H9 (cell line): ENCODE results near the gene LIPC. TPM values are rescaled to one million over a fixed set of nuclear protein-coding genes. Genes with fewer than 3 reads are reported as not detected.
A peak's percentile ranks its signal among the peaks of the same experiment; 100 is the strongest.

Experiments
- DNase-seq: peaks from one replicate; pipeline ENCODE4 v3.0.0-alpha.2; 2017
- H2AFZ ChIP-seq: one replicate; pipeline ENCODE4 v1.6.1; 2013; ENCODE audit warnings: mild to moderate bottlenecking, low read length, control low read depth, moderate library complexity
- H2AK5ac ChIP-seq: 2 replicates; pipeline ENCODE4 v1.6.1; 2013; ENCODE audit warnings: low read length, control low read depth, mixed read lengths; ENCODE audit not compliant: insufficient read length
- H2BK120ac ChIP-seq: one replicate; pipeline ENCODE4 v1.6.1; 2013; ENCODE audit warnings: low read depth, mild to moderate bottlenecking, low read length, control low read depth, inconsistent platforms; ENCODE audit not compliant: poor library complexity, severe bottlenecking
- H2BK12ac ChIP-seq: 2 replicates; pipeline ENCODE4 v1.6.1; 2013; ENCODE audit warnings: low read length, control low read depth, mixed read lengths, low read depth; ENCODE audit not compliant: insufficient read length
- H2BK15ac ChIP-seq: 2 replicates; pipeline ENCODE4 v1.6.1; 2013; ENCODE audit warnings: low read depth, low read length, control low read depth
- H2BK20ac ChIP-seq: one replicate; pipeline ENCODE4 v1.6.1; 2013; ENCODE audit warnings: low read depth, mild to moderate bottlenecking, low read length, control low read depth, inconsistent platforms; ENCODE audit not compliant: poor library complexity, severe bottlenecking
- H2BK5ac ChIP-seq: 2 replicates; pipeline ENCODE4 v1.6.1; 2013; ENCODE audit warnings: low read length, control low read depth, mixed read lengths; ENCODE audit not compliant: insufficient read length
- H3K14ac ChIP-seq: 2 replicates; pipeline ENCODE4 v1.6.1; 2013; ENCODE audit warnings: low read length, control low read depth; ENCODE audit not compliant: insufficient read depth
- H3K18ac ChIP-seq: 2 replicates; pipeline ENCODE4 v1.6.1; 2013; ENCODE audit warnings: low read depth, mild to moderate bottlenecking, mixed read lengths, low read length, control low read depth; ENCODE audit not compliant: insufficient read length
- H3K23ac ChIP-seq: 2 replicates; pipeline ENCODE4 v1.6.1; 2013; ENCODE audit warnings: low read length, control low read depth, mixed read lengths, low read depth; ENCODE audit not compliant: insufficient read length
- H3K23me2 ChIP-seq: 2 replicates; pipeline ENCODE4 v1.6.1; 2013; ENCODE audit warnings: low read depth, mild to moderate bottlenecking, mixed read lengths, low read length, control low read depth; ENCODE audit not compliant: insufficient read length, poor library complexity, severe bottlenecking
- H3K27ac ChIP-seq: 2 replicates; pipeline ENCODE4 v1.5.1; 2013; ENCODE audit warnings: low read length, control low read depth, mixed read lengths, low read depth; ENCODE audit not compliant: insufficient read length
- H3K27me3 ChIP-seq: 2 replicates; pipeline ENCODE4 v1.6.1; 2013; ENCODE audit warnings: low read length, control low read depth, inconsistent platforms; ENCODE audit not compliant: insufficient read depth
- H3K4ac ChIP-seq: 2 replicates; pipeline ENCODE4 v1.6.1; 2013; ENCODE audit warnings: low read depth, mild to moderate bottlenecking, control low read depth, inconsistent platforms, low read length, moderate library complexity
- H3K4me1 ChIP-seq: 2 replicates; pipeline ENCODE4 v1.6.1; 2013; ENCODE audit warnings: low read length, control low read depth, inconsistent platforms; ENCODE audit not compliant: insufficient read depth
- H3K4me2 ChIP-seq: 2 replicates; pipeline ENCODE4 v1.6.1; 2013; ENCODE audit warnings: low read length, control low read depth, mixed read lengths; ENCODE audit not compliant: insufficient read length, insufficient read depth
- H3K56ac ChIP-seq: 2 replicates; pipeline ENCODE4 v1.6.1; 2013; ENCODE audit warnings: low read depth, mild to moderate bottlenecking, mixed read lengths, low read length, control low read depth; ENCODE audit not compliant: insufficient read length
- H3K79me1 ChIP-seq: 2 replicates; pipeline ENCODE4 v1.6.1; 2013; ENCODE audit warnings: low read depth, mild to moderate bottlenecking, moderate library complexity, low read length, control low read depth, inconsistent platforms; ENCODE audit not compliant: insufficient read depth, poor library complexity, severe bottlenecking
- H3K79me2 ChIP-seq: 2 replicates; pipeline ENCODE4 v1.6.1; 2013; ENCODE audit warnings: low read length, control low read depth, inconsistent platforms; ENCODE audit not compliant: insufficient read depth
- H3K9ac ChIP-seq: 2 replicates; pipeline ENCODE4 v1.6.1; 2013; ENCODE audit warnings: low read length, control low read depth, mixed read lengths; ENCODE audit not compliant: insufficient read length; ENCODE audit errors: extremely low read depth
- H3K9me3 ChIP-seq: one replicate; pipeline ENCODE4 v1.6.1; 2013; ENCODE audit warnings: low read depth, low read length, inconsistent platforms; ENCODE audit not compliant: control insufficient read depth
- H3T11ph ChIP-seq: one replicate; pipeline ENCODE4 v1.6.1; 2013; ENCODE audit warnings: mild to moderate bottlenecking, low read length, control low read depth, inconsistent platforms
- H4K20me1 ChIP-seq: one replicate; pipeline ENCODE4 v1.6.1; 2013; ENCODE audit not compliant: control insufficient read depth, insufficient read length, insufficient read depth
- H4K5ac ChIP-seq: 2 replicates; pipeline ENCODE4 v1.6.1; 2013; ENCODE audit warnings: low read depth, mild to moderate bottlenecking, mixed read lengths, low read length, control low read depth; ENCODE audit not compliant: insufficient read length
- H4K8ac ChIP-seq: replicated peaks from 2 replicates; pipeline ENCODE4 v1.6.1; 2013; ENCODE audit warnings: low read length, control low read depth, mixed read lengths, low read depth; ENCODE audit not compliant: insufficient read length
- H4K91ac ChIP-seq: 2 replicates; pipeline ENCODE4 v1.6.1; 2013; ENCODE audit warnings: low read depth, mild to moderate bottlenecking, moderate library complexity, mixed read lengths, low read length, control low read depth; ENCODE audit not compliant: insufficient read length
- H3K27ac Mint-ChIP-seq, 3 experiments: 2 replicates in 2 of 3; 3 replicates in 1 of 3; pipeline ENCODE4 v1.8.0; 2020 to 2021; ENCODE audit warnings: mixed read lengths in 3 of 3, mild to moderate bottlenecking in 1 of 3, moderate library complexity in 1 of 3
- H3K27me3 Mint-ChIP-seq: 2 replicates; pipeline ENCODE4 v1.8.0; 2021; ENCODE audit warnings: low read depth, mild to moderate bottlenecking, moderate library complexity, mixed read lengths
- H3K36me3 Mint-ChIP-seq, 3 experiments: 2 replicates in 2 of 3; 3 replicates in 1 of 3; pipeline ENCODE4 v1.8.0; 2020 to 2021; ENCODE audit warnings: low read depth in 3 of 3, mixed read lengths in 3 of 3; ENCODE audit not compliant: insufficient read depth in 1 of 3
- H3K4me1 Mint-ChIP-seq, 2 experiments: 2 replicates each; pipeline ENCODE4 v1.8.0; 2020; ENCODE audit warnings: mixed read lengths in 2 of 2
- H3K4me3 Mint-ChIP-seq, 2 experiments: 2 replicates in 1 of 2; 3 replicates in 1 of 2; pipeline ENCODE4 v1.8.0; 2020 to 2021; ENCODE audit warnings: mild to moderate bottlenecking in 2 of 2, mixed read lengths in 2 of 2, moderate library complexity in 1 of 2
- H3K9me3 Mint-ChIP-seq, 2 experiments: 2 replicates in 1 of 2; 3 replicates in 1 of 2; pipeline ENCODE4 v1.8.0; 2020; ENCODE audit warnings: mild to moderate bottlenecking in 2 of 2, mixed read lengths in 2 of 2, moderate library complexity in 1 of 2
- CTCF ChIP-seq: fragments of 200-600 bp; sonication (generic); conservative IDR thresholded peaks from 3 replicates; pipeline ENCODE4 v1.8.0; 2021; ENCODE audit warnings: antibody characterized with exemption, mild to moderate bottlenecking
- WGBS: extraction: QIAGEN DNeasy Blood & Tissue Kit; methylation state at CpG from one replicate; pipeline ENCODE4 v1.1.7; 2013; ENCODE audit warnings: missing lambda C conversion rate, low lambda C conversion rate, mixed read lengths; ENCODE audit not compliant: insufficient read length; ENCODE audit errors: extremely low coverage; 5-methylcytosine and 5-hydroxymethylcytosine counted together
- total RNA-seq: library from RNA; stranded (reverse); gene quantifications from 2 replicates; pipeline ENCODE4 v1.2.1, GENCODE V29; 2021

The LIPC gene
- total RNA-seq, 1 experiment from 2014 or later: not detected

DNA sequence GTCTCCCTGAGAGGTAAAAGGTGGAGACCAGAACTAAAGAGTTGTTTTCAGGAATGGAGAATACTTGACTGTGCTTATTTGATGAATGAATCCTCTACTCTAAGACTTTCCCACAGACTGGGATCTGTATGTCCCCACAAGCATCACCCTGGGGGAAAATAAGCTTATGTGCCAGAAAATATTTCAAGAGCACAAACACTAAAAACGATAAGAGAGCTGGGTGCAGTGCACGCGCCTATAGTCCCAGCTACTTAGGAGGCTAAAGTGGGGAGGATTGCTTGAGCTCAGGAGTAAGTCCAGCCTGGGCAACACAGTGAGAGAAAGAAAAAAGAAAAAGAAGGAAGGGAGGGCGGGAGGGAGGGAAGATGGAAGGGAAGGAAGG, 167.0 kb downstream of the LIPC start:
- Histone ChIP-seq H3K23ac (no peak overlapping the region), H3K14ac (no peak overlapping the region), H3K9ac (no peak overlapping the region), H2AK5ac (no peak overlapping the region), H4K8ac (no peak overlapping the region), H3K4ac (no peak overlapping the region), H3K18ac (no peak overlapping the region), H2BK120ac (no peak overlapping the region), H3K23me2 (no peaks in the 10 kb centered on the region), H3K27ac (no peak overlapping the region), H3K79me2 (no peaks in the 10 kb centered on the region), H3T11ph (no peak overlapping the region), H2BK12ac (no peak overlapping the region), H4K5ac (no peak overlapping the region), H2BK20ac (no peak overlapping the region), H3K27me3 (no peaks in the 10 kb centered on the region), H2AFZ (no peak overlapping the region), H3K4me1 (no peaks in the 10 kb centered on the region), H3K79me1 (no peaks in the 10 kb centered on the region), H2BK5ac (no peak overlapping the region), H4K20me1 (no peaks in the 10 kb centered on the region), H3K9me3 (no peaks in the 10 kb centered on the region), H3K56ac (no peak overlapping the region), H4K91ac (no peak overlapping the region), H3K4me2 (no peak overlapping the region), H2BK15ac (no peak overlapping the region)
- no peak for DNase-seq
- Mint-ChIP-seq H3K4me1 (peaks cover 11 to 14% of the 10 kb centered on the region in 2 experiments), H3K27ac (peak overlapping the region; percentile 70 to 96 (median 79); a peak in 5 of 7 replicates), H3K9me3 (no peaks in the 10 kb centered on the region; a peak in 1 of 5 replicates), H3K27me3 (no peaks in the 10 kb centered on the region), H3K36me3 (peaks cover 2 to 16% (median 13%) of the 10 kb centered on the region in 3 experiments; a peak in 6 of 7 replicates), H3K4me3 (peak overlapping the region in 1 of 2 experiments; percentile 27; a peak in 2 of 5 replicates)
- no CpG with 5 or more reads among the region's 4 CpGs for WGBS
- TF ChIP-seq CTCF: no peak
